GM18526 (cell line): ENCODE results near the gene CLDN10.

Experiments used
- POLR2A ChIP-seq: IDR thresholded peaks from 3 replicates; pipeline ENCODE4 v1.6.1; 2011; ENCODE audit not compliant: insufficient read length; ENCODE audit errors: extremely low read depth

CLDN10 gene

GRCh38 chr13:95530178-95530577, 22.3 kb upstream of the CLDN10 start:
- TF ChIP-seq POLR2A = no peak

GRCh38 chr13:95533545-95534160, 18.9 kb upstream of the CLDN10 start:
- TF ChIP-seq POLR2A = no peak

- no peak for TF ChIP-seq POLR2A
Measured at GRCh38 chr13:95535243-95535642, 17.3 kb upstream of the CLDN10 start.

GRCh38 chr13:95536632-95537241, 15.8 kb upstream of the CLDN10 start:
- no peak for TF ChIP-seq POLR2A

- no peak for TF ChIP-seq POLR2A
Measured at GRCh38 chr13:95540888-95541287, 11.6 kb upstream of the CLDN10 start.

- TF ChIP-seq POLR2A = no peak
Measured at GRCh38 chr13:95541308-95541707, 11.2 kb upstream of the CLDN10 start.

GRCh38 chr13:95541911-95542474, 10.5 kb upstream of the CLDN10 start:
- TF ChIP-seq POLR2A = no peak

- TF ChIP-seq POLR2A = no peak
Measured at GRCh38 chr13:95544293-95544692, 8.2 kb upstream of the CLDN10 start.

- no peak for TF ChIP-seq POLR2A
Measured at GRCh38 chr13:95546919-95547318, 5.6 kb upstream of the CLDN10 start.

GRCh38 chr13:95547531-95548167, 4.9 kb upstream of the CLDN10 start:
- TF ChIP-seq POLR2A = no peak

- no peak for TF ChIP-seq POLR2A
Measured at GRCh38 chr13:95552208-95552538, 347 bp upstream of the CLDN10 start.

- no peak for TF ChIP-seq POLR2A
Measured at GRCh38 chr13:95553581-95554385, 1.3 kb downstream of the CLDN10 start.

GRCh38 chr13:95557013-95557412, 4.5 kb downstream of the CLDN10 start:
- TF ChIP-seq POLR2A = no peak

- TF ChIP-seq POLR2A = no peak
Measured at GRCh38 chr13:95559100-95559499, 6.6 kb downstream of the CLDN10 start.

GRCh38 chr13:95560387-95560786, 7.9 kb downstream of the CLDN10 start:
- TF ChIP-seq POLR2A = no peak

- no peak for TF ChIP-seq POLR2A
Measured at GRCh38 chr13:95564091-95564490, 11.6 kb downstream of the CLDN10 start.
